GM13976 (cell line): ENCODE data around the gene THAP6.
"Not testable (repeated sequence)": the region's sequence is repeated elsewhere in the genome, so short reads cannot be mapped to it uniquely, and the experiment has no call there.

ENCODE experiments used
- DNase-seq: peaks from one replicate; pipeline ENCODE4 v3.0.0; 2012; ENCODE audit warnings: low spot score
- CTCF ChIP-seq: IDR thresholded peaks from 2 replicates; pipeline ENCODE4 v1.5.1; 2012; ENCODE audit warnings: borderline replicate concordance, mild to moderate bottlenecking; ENCODE audit not compliant: insufficient read depth; ENCODE audit errors: extremely low read depth, missing control alignments, control extremely low read depth
- in situ Hi-C: fragments of 300-500 bp; cut with MboI; formaldehyde crosslinking; loops from one replicate; pipeline ENCODE4 v1.12.0; 2022; ENCODE audit warnings: low sequenced_read_pairs, mixed read lengths, inconsistent platforms; ENCODE audit not compliant: unreplicated experiment

Gene THAP6

GRCh38 chr4:75505630-75506029 lies 8.6 kb upstream of the THAP6 start:
- DNase-seq = no peak
- no peak for TF ChIP-seq CTCF
- in situ Hi-C loops = no loop called here

GRCh38 chr4:75509592-75509991 lies 4.7 kb upstream of the THAP6 start:
- in situ Hi-C loops, DNase-seq: not testable (repeated sequence)

GRCh38 chr4:75511841-75512240 lies 2.4 kb upstream of the THAP6 start:
- no peak for TF ChIP-seq CTCF
- in situ Hi-C loops = no loop called here
- no peak for DNase-seq

- in situ Hi-C loops = no loop called here
- TF ChIP-seq CTCF = no peak
- no peak for DNase-seq
These were observed 1.7 kb upstream of the THAP6 start for GRCh38 chr4:75512386-75513211.

GRCh38 chr4:75513526-75514130 lies 645 bp upstream of the THAP6 start:
- in situ Hi-C loops = no loop called here
- DNase-seq = no peak
- TF ChIP-seq CTCF = no peak

- in situ Hi-C loops = no loop called here
- no peak for TF ChIP-seq CTCF
- DNase-seq = no peak
These were observed 808 bp downstream of the THAP6 start for GRCh38 chr4:75514949-75515612.

GRCh38 chr4:75516144-75516543 lies 1.9 kb downstream of the THAP6 start:
- in situ Hi-C loops = no loop called here
- no peak for DNase-seq
- no peak for TF ChIP-seq CTCF

- DNase-seq, in situ Hi-C loops: not testable (repeated sequence)
These were observed 5.2 kb downstream of the THAP6 start for GRCh38 chr4:75519452-75519851.
